Measurements from ENCODE around the gene CTLA4.

Gene CTLA4

GRCh38 chr2:203859030-203859789, 8.4 kb upstream of the CTLA4 start:
- Histone ChIP-seq H3K4me1 (ENCODE audit: control insufficient read depth, insufficient read depth, low read length) (no peaks in the 10 kb centered on the region), H3K36me3 (ENCODE audit: control insufficient read depth, insufficient read depth, low read length) (no peaks in the 10 kb centered on the region), H3K9me3 (ENCODE audit: control insufficient read depth, insufficient read depth, low read length) (no peaks in the 10 kb centered on the region), H3K27me3 (ENCODE audit: control insufficient read depth, insufficient read depth, low read length) (no peaks in the 10 kb centered on the region), H3K4me3 (ENCODE audit: low read depth, low read length) (no peak overlapping the region), H3K9ac (ENCODE audit: low read depth, low read length) (no peak overlapping the region)

GRCh38 chr2:203861197-203861596, 6.4 kb upstream of the CTLA4 start:
- Histone ChIP-seq H3K4me1 (ENCODE audit: control insufficient read depth, insufficient read depth, low read length) (no peaks in the 10 kb centered on the region), H3K36me3 (ENCODE audit: control insufficient read depth, insufficient read depth, low read length) (no peaks in the 10 kb centered on the region), H3K4me3 (ENCODE audit: low read depth, low read length) (no peak overlapping the region), H3K9ac (ENCODE audit: low read depth, low read length) (no peak overlapping the region), H3K27me3 (ENCODE audit: control insufficient read depth, insufficient read depth, low read length) (no peaks in the 10 kb centered on the region), H3K9me3 (ENCODE audit: control insufficient read depth, insufficient read depth, low read length) (no peaks in the 10 kb centered on the region)

- H3K9me3 ChIP-seq (ENCODE audit: control insufficient read depth, insufficient read depth, low read length), result no peaks in the 10 kb centered on the region
- H3K4me1 ChIP-seq (ENCODE audit: control insufficient read depth, insufficient read depth, low read length), result no peaks in the 10 kb centered on the region
- no peak overlapping the region for H3K9ac ChIP-seq (ENCODE audit: low read depth, low read length)
These were observed 6.0 kb upstream of the CTLA4 start for GRCh38 chr2:203861607-203862006.

GRCh38 chr2:203869223-203870042, 1.9 kb downstream of the CTLA4 start:
- no peak overlapping the region for H3K9ac ChIP-seq (ENCODE audit: low read depth, low read length)
- H3K4me3 ChIP-seq (ENCODE audit: low read depth, low read length), result no peak overlapping the region
- H3K4me1 ChIP-seq (ENCODE audit: control insufficient read depth, insufficient read depth, low read length), result no peaks in the 10 kb centered on the region
- no peaks in the 10 kb centered on the region for H3K27me3 ChIP-seq (ENCODE audit: control insufficient read depth, insufficient read depth, low read length)
- no peaks in the 10 kb centered on the region for H3K9me3 ChIP-seq (ENCODE audit: control insufficient read depth, insufficient read depth, low read length)
- H3K36me3 ChIP-seq (ENCODE audit: control insufficient read depth, insufficient read depth, low read length), result no peaks in the 10 kb centered on the region

More at GRCh38 chr2:203861607-203862006, 6.0 kb upstream of the CTLA4 start:
- Histone ChIP-seq H3K36me3 (ENCODE audit: control insufficient read depth, insufficient read depth, low read length) (no peaks in the 10 kb centered on the region), H3K27me3 (ENCODE audit: control insufficient read depth, insufficient read depth, low read length) (no peaks in the 10 kb centered on the region), H3K4me3 (ENCODE audit: low read depth, low read length) (no peak overlapping the region)

- no peaks in the 10 kb centered on the region for H3K4me1 ChIP-seq (ENCODE audit: control insufficient read depth, insufficient read depth, low read length)
These were observed 2.9 kb downstream of the CTLA4 start for GRCh38 chr2:203870481-203870880.

GRCh38 chr2:203870941-203871340, 3.4 kb downstream of the CTLA4 start:
- no peak overlapping the region for H3K4me3 ChIP-seq (ENCODE audit: low read depth, low read length)
- no peaks in the 10 kb centered on the region for H3K27me3 ChIP-seq (ENCODE audit: control insufficient read depth, insufficient read depth, low read length)
- no peaks in the 10 kb centered on the region for H3K4me1 ChIP-seq (ENCODE audit: control insufficient read depth, insufficient read depth, low read length)
- H3K36me3 ChIP-seq (ENCODE audit: control insufficient read depth, insufficient read depth, low read length), result no peaks in the 10 kb centered on the region
- H3K9me3 ChIP-seq (ENCODE audit: control insufficient read depth, insufficient read depth, low read length), result no peaks in the 10 kb centered on the region
- H3K9ac ChIP-seq (ENCODE audit: low read depth, low read length), result no peak overlapping the region

More at GRCh38 chr2:203870481-203870880, 2.9 kb downstream of the CTLA4 start:
- Histone ChIP-seq H3K9me3 (ENCODE audit: control insufficient read depth, insufficient read depth, low read length) (no peaks in the 10 kb centered on the region), H3K4me3 (ENCODE audit: low read depth, low read length) (no peak overlapping the region), H3K27me3 (ENCODE audit: control insufficient read depth, insufficient read depth, low read length) (no peaks in the 10 kb centered on the region), H3K9ac (ENCODE audit: low read depth, low read length) (no peak overlapping the region), H3K36me3 (ENCODE audit: control insufficient read depth, insufficient read depth, low read length) (no peaks in the 10 kb centered on the region)

GRCh38 chr2:203871371-203871983, 3.9 kb downstream of the CTLA4 start:
- no peaks in the 10 kb centered on the region for H3K4me1 ChIP-seq (ENCODE audit: control insufficient read depth, insufficient read depth, low read length)
- H3K9ac ChIP-seq (ENCODE audit: low read depth, low read length), result no peak overlapping the region
- H3K9me3 ChIP-seq (ENCODE audit: control insufficient read depth, insufficient read depth, low read length), result no peaks in the 10 kb centered on the region
- H3K36me3 ChIP-seq (ENCODE audit: control insufficient read depth, insufficient read depth, low read length), result no peaks in the 10 kb centered on the region
- H3K27me3 ChIP-seq (ENCODE audit: control insufficient read depth, insufficient read depth, low read length), result no peaks in the 10 kb centered on the region
- H3K4me3 ChIP-seq (ENCODE audit: low read depth, low read length), result no peak overlapping the region

GRCh38 chr2:203873461-203873860, 5.9 kb downstream of the CTLA4 start:
- no peaks in the 10 kb centered on the region for H3K36me3 ChIP-seq (ENCODE audit: control insufficient read depth, insufficient read depth, low read length)
- H3K27me3 ChIP-seq (ENCODE audit: control insufficient read depth, insufficient read depth, low read length), result no peaks in the 10 kb centered on the region
- no peak overlapping the region for H3K9ac ChIP-seq (ENCODE audit: low read depth, low read length)
- no peak overlapping the region for H3K4me3 ChIP-seq (ENCODE audit: low read depth, low read length)
- no peaks in the 10 kb centered on the region for H3K9me3 ChIP-seq (ENCODE audit: control insufficient read depth, insufficient read depth, low read length)
- no peaks in the 10 kb centered on the region for H3K4me1 ChIP-seq (ENCODE audit: control insufficient read depth, insufficient read depth, low read length)

GRCh38 chr2:203873921-203874631, 6.5 kb downstream of the CTLA4 start:
- H3K9me3 ChIP-seq (ENCODE audit: control insufficient read depth, insufficient read depth, low read length), result no peaks in the 10 kb centered on the region
- no peaks in the 10 kb centered on the region for H3K4me1 ChIP-seq (ENCODE audit: control insufficient read depth, insufficient read depth, low read length)
- no peaks in the 10 kb centered on the region for H3K36me3 ChIP-seq (ENCODE audit: control insufficient read depth, insufficient read depth, low read length)
- no peak overlapping the region for H3K4me3 ChIP-seq (ENCODE audit: low read depth, low read length)
- no peak overlapping the region for H3K9ac ChIP-seq (ENCODE audit: low read depth, low read length)
- H3K27me3 ChIP-seq (ENCODE audit: control insufficient read depth, insufficient read depth, low read length), result no peaks in the 10 kb centered on the region

GRCh38 chr2:203875471-203875870, 7.9 kb downstream of the CTLA4 start:
- H3K4me1 ChIP-seq (ENCODE audit: control insufficient read depth, insufficient read depth, low read length), result no peaks in the 10 kb centered on the region
- no peaks in the 10 kb centered on the region for H3K36me3 ChIP-seq (ENCODE audit: control insufficient read depth, insufficient read depth, low read length)
- H3K9ac ChIP-seq (ENCODE audit: low read depth, low read length), result no peak overlapping the region
- no peaks in the 10 kb centered on the region for H3K27me3 ChIP-seq (ENCODE audit: control insufficient read depth, insufficient read depth, low read length)
- H3K9me3 ChIP-seq (ENCODE audit: control insufficient read depth, insufficient read depth, low read length), result no peaks in the 10 kb centered on the region
- H3K4me3 ChIP-seq (ENCODE audit: low read depth, low read length), result no peak overlapping the region

- no peaks in the 10 kb centered on the region for H3K4me1 ChIP-seq (ENCODE audit: control insufficient read depth, insufficient read depth, low read length)
- H3K4me3 ChIP-seq (ENCODE audit: low read depth, low read length), result no peak overlapping the region
- no peaks in the 10 kb centered on the region for H3K9me3 ChIP-seq (ENCODE audit: control insufficient read depth, insufficient read depth, low read length)
- H3K27me3 ChIP-seq (ENCODE audit: control insufficient read depth, insufficient read depth, low read length), result no peaks in the 10 kb centered on the region
- no peak overlapping the region for H3K9ac ChIP-seq (ENCODE audit: low read depth, low read length)
- H3K36me3 ChIP-seq (ENCODE audit: control insufficient read depth, insufficient read depth, low read length), result no peaks in the 10 kb centered on the region
These were observed 8.8 kb downstream of the CTLA4 start for GRCh38 chr2:203876328-203876727.

All from iPS-15b (cell line).